ENCODE data around the gene IGSF11.
A peak's percentile ranks its signal among the peaks of the same experiment; 100 is the strongest.
"Not testable (repeated sequence)": the region's sequence is repeated elsewhere in the genome, so short reads cannot be mapped to it uniquely, and the experiment has no call there.

IGSF11 gene

DNA sequence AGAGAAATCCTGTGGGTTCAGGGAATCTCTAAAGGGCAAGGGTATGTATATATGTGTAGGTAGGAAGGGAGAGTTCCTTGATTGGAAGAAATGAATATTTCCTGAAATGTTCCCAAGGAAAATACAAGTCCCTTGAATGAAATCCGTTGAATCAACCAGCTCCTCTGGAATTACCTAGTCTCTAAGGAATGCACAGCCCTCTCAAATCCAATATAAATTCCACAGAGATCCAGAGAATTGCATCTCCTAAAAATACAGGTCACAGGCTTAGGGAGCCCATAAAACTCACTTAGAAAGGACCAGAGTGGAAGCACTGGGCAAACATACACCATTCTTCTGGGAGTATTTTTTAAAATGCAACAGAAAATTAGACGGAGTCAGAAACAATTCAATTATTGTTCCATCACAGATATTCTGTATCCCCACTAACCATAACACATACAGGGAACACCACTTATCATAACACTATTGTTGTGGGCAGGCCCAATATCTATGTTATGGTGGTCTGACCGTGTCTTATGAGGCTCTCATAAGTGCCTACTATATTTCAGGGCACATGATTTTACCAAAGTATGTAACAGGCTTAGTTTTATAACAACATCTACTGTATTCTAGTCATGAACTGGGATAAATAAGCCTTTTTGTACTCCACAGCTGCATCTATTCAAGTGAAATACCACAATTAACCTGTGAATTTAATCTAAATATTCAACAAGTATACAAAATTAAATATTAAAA is 43.7 kb downstream of the IGSF11 start:
- DNase-seq (ENCODE audit: low spot score): peak; percentile 76

DNA sequence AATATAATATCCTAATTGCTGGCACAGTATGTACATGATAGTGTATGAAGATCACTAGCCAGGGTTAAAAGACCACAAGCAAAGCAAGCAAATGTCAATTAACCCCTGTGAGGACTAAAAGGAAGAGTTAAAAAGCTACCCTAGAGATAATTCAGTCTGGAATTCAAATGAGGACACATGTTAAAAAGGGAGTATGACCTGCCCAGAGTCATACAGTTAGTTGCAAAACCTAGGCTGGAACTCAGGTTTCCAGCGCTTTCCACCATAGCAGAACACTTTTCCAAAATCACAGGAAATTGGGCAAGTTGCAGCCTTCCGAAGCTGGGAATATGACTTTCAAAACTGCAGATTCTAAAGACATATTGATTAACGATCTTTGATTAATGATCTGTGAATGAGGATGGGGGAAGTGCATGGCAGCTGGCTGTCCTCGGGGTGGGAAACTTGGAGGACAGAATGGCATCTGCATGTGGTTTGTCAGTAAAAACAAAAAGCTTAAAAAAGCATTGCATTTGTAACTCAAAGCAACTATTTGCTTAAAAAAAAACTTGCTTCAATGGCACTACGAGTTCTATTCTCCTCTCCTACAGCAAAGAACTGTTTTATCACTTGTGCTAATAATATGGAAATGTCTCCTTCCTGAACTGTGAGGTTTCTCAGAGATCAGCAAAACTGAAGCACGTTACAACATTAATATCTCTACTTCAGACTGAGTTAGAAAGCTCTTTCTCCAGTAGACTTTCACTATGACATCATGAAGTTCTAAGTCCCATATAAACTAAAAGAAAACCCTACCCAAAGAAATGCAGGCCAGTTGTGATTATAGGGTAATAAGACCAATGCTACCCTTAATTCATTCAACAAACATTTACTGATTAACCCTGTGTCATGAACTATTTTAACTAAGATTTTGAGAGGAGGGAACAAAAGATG is 46.2 kb downstream of the IGSF11 start:
- no peak for DNase-seq (ENCODE audit: low spot score)

DNA sequence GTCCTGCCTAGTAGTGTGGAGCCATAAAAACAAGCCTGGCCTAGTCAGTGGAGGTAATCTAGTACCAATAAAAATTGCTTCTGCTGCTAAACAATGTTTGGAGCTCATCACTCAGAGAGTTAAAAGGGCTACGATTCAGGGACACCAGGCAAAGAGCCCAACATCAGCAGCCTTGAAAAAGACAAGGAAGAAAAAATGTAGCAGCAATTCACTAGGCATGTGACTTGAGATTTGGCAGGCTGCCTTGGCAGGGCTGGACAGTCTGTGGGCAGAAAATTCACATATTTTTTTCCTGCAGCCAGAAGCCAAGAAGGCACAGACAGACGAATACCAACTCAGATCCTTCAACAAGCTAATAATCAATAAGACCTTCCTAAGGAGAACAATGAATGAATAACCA is 47.2 kb downstream of the IGSF11 start:
- peak; percentile 95 for DNase-seq (ENCODE audit: low spot score)

DNA sequence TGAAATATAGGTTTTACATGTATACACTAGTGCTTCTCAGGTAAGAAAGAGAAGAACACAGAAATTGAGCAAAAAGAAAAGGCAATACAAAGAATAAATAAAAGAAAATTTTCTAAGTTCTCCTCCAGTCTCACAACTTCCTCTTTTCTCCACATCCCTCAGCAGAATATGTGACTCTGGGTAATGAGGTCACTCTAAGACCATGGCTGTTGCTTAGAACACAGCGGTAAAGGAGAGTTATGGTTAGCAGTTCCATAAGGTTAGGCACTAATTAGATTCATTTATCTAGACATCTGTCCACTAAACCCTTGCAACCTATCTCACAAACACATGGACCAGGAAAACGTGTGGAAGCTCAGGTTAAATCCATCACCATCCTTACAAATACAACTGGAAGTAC is 47.9 kb downstream of the IGSF11 start:
- no peak for DNase-seq (ENCODE audit: low spot score)

DNA sequence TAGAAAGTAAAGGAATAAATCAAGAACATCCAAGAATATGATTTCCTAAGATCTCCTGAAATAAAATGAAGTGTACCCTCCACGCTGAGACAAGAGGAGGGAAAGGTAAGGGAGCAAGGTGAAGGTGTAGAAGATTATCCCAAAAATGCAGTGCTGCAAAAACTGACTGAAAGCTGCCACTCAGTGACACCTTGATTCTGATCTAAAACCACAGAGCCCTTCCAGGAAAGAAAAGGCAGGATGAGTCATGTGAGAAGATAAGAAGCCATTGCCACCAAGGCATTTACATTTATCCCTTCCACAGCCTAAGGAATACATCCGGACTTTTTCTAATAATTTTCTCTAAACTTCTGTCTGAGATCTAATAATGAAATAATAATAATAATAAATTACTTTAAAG is 49.9 kb downstream of the IGSF11 start:
- DNase-seq (ENCODE audit: low spot score): no peak

DNA sequence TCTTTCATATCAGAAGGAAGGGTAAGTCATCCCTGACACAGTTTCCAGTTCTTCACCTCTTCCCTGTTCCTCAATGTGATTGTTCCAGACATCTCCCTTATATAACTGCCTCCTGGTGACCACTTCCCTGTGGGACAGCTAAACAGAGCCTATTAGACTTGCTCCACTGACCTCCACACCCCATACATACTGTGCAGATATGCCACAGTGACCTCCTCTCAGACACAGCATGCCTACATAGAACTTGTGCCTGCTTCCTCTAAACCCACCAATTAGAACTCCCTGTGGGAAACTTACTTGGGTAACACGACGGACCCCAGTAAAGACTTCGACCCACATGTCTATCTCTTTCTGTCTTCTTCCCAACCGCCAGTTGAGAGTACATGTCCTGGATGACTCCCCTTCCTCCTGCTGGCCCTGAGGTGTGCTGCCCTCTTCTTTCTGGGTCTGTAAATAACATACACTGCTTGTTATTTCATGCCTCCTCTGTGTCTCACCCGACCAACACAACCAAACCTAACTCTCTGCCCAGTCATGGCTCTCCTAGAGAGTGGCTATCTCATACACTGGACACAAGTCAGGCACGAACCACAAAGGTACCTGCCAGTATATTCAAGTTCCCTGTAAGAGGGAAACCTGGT is 53.0 kb downstream of the IGSF11 start:
- DNase-seq (ENCODE audit: low spot score): no peak

DNA sequence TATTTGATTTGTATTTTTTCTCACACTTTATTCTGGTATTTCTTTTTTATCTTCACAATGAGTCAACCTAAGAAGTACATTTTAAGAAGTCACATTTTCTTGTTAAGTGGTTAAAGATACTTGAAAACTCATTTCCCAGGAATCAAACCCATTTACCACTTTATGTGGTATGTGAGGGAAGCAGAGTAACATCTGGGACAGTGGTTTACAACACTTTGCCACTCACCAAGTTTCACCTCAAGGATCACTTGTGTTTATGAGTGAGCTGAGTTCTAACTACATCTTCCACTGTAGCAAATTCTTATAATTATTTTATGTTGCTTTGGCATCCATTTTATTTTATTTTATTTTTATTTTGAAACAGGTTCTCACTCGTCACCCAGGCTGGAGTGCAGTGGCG is 53.8 kb downstream of the IGSF11 start:
- DNase-seq (ENCODE audit: low spot score): no peak

DNA sequence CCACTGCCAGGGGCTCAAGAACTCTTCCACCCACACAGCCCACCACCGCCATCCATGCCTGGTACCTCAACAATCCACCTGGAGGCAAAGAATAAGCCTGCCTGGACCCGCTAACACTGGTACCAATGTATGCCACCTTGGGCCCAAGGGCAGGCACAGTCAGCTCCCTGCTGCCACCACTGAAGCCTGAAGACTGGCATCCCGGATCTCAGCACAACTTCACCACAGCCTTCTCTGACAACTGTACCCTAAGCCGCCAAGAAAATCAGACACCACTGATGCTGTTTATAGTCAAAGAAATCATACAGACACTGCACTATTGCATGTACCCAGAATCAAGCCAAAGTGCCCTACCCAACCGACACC is 56.3 kb downstream of the IGSF11 start:
- DNase-seq (ENCODE audit: low spot score): no peak

DNA sequence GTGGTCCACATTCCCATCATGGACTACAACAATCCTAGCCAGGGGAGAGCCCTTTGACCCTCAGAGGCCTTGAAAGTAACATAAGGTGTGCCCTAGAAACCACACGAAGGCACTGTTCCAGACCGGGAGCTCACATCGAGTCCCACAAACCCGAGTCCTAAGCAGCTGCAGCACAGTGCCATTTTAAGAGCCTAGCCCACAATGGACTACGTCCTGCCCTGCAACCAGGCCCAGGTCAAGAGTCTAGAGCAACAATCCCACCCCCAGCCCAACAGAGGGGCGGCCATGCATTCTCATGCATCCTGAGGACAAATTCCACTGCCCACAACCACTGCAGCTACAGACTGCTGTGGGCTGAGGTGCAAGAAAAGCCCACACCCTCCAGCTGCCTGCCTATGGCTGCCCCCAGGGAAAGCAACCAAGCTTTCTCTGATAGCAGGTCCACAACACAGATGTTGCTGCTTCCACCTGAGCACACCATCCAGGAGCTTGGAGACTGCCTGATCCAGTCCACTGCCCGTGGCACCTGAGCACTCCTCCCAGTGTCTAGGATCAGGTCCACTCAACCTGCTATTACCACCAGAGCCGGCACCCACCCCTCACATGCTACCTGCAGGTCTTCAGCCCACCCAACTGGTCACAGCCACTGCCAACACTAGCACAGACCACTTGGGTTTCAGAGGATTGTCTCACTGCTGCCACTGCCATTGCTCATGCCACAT is 56.8 kb downstream of the IGSF11 start:
- DNase-seq (ENCODE audit: low spot score): no peak

DNA sequence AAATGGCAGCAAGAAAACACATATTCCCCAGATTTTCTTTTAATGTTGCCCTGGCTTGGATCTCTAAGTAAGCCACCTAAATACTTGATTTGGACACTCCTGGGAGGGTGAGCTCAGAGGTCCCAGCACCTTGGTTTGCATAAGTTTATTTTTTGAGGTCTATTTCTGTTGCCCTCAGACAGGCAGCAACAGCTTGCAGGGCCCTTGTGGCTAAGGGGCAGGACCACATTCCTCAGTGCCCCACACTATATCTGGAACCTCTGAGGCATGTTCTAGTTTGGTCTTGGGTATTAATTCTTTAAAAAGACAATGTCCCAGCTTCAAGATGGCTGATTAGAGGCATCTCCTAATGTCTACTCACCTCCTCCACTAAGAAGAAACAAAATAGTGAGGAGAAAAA is 57.5 kb downstream of the IGSF11 start:
- no peak for DNase-seq (ENCODE audit: low spot score)

DNA sequence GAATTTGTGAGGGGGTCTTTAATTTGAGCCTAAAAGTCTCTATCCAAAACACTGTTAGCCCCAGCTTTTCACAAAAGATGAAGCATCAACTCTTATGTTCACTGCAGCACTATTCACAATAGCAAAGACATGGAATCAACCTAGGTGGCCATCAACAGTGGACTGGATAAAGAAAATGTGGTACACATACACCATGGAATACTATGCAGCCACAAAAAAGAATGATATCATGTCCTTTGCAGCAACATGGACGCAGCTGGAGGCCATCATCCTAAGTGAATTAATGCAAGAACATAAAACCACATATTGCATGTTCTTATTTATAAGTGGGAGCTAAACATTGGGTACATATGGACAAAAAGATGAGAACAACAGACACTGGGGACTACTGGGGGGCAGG is 59.2 kb downstream of the IGSF11 start:
- DNase-seq (ENCODE audit: low spot score): not testable (repeated sequence)

DNA sequence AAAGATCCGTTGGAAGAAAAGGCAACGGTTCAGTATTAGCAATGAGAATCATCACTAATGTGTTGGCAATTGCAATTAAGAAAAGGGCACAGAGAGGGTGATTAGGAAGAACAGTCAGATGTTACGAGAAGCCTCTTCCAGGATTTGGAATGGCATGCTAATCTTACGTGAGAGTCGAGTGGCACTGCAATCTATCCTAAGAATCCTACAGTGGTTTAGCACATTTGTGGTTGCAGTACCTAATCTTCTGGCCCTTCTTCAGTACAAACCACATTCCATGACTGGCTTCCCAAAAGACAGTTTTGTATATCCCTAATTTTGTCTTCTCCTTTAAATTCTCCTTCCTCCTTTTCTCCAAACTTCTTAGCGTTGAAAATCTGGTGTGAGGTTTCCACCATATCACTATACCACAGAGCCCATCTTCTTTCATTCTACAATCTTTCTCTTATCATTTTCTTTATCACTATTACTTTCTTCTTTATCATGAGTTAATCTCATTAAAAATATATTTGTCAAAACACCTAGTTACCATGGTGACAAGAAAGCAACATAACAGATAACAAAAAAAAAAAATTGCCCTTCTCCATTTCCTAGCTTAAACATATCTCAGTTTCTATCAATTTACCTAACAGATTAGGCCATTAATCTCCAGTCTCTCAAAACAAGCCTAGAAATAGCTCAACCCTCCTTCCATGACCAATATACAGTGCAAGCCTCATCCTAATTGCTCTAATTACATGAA is 60.1 kb downstream of the IGSF11 start:
- no peak for DNase-seq (ENCODE audit: low spot score)

DNA sequence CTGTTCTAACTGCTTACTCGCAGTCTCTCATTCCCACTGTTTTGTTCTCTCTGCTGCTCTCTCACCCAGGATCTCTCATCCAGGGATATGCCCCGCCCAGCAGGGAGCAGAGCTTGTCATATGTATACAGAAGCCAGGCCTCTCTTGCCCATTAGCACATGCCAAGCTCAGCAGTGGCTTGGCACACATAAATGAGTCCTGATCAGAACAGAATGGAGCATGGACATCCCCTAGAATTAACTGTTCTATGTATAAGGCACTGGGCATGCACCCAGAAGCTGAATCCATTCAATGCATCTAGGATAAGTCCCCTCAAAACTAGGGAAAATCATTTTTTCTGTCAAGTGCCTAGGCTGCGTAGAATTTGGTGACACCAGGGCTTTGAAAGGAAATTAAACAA is 61.6 kb downstream of the IGSF11 start:
- DNase-seq (ENCODE audit: low spot score): peak; percentile 84

DNA sequence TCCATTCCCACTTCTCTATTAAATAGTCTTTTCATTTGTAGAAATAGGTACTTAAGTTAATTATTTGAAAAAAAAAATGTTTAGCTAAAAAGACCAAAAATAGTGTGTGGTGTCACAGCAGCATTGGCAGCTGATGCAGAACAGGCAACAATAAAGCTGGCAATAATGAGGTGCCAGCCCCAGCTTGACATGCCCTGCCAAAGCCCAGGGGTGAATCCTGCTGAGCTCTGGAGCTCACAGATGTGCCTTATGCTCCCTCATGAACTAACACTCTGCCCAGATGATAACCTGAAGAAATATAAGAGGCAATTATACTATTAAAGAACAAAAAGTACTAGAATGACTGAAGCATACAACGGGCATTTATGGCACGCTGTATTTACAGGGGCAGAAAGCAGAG is 63.8 kb downstream of the IGSF11 start:
- DNase-seq (ENCODE audit: low spot score): peak; percentile 73

DNA sequence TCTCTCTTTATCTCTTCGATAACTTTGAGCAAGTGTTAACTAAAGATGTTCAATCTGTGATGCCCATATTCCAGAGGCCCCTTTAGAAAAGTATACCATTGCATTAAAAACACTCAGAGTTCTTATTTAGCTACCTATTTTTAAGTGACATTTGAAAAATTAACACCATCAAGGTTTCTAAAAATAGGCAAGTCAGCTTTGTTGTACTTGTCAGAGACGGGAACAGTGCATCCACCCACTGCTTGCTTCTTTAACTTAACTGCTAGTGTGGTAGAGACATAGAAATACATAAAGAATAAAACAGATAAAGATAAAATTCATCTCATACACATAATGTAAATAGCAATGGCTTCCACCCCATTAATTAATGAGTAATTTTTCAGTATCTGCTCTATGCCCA is 66.0 kb downstream of the IGSF11 start:
- DNase-seq (ENCODE audit: low spot score): no peak

DNA sequence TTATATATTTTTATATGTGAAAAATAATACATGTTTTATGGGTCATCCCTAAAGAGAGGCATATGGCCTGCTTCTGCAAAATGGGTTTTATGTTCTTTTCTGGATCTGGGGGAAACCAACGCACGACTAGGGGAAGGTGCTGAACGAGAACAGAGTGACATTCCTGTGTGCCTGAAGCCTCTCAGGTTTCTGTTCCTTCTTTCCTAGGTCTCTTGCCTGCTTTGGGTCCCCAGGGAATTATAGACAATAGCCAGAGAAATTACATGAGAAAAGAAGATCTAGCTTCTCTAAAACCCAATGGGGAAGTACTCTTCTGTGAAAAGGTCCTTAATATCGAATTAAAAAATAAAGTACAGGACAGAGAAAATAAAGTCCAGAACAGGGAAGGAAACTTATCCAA is 66.5 kb downstream of the IGSF11 start:
- DNase-seq (ENCODE audit: low spot score): no peak

DNA sequence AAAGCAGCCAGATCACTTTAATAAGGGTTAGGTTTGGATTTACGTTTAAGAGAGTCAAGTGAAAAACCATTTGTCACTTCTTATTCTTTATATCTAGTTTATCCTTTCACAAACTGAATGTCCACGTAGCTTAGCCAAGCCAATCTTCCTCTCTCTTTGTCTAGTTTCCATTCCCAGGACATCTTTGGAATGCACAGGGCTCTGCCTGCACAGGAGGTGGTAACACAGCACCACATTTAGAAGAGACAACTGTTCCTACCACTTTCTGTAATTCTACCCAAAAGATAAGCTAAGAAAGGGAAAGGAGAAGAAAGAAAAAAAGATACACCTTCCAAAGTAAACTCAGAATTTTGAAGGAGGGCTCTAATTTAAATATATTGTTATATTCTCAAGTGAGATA is 67.9 kb downstream of the IGSF11 start:
- no peak for DNase-seq (ENCODE audit: low spot score)

DNA sequence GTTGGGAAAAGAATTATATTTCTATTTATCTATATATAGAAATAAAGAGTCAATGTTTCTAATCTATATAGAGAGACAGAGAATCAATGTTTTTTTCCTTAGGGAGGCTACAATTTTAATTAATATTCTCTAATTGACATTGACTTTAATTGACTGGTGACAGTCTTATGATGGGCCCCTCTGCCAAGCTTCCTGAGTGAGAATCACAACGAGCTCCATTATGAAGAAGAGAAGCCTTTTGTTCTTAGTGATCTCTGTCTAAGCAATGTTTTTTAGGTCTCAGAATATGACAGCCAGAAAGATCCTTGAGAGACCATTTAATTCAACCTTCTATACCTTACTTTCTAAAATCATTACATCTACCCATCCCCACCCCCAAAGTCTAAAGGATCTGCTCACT is 70.9 kb downstream of the IGSF11 start:
- peak; percentile 76 for DNase-seq (ENCODE audit: low spot score)

DNA sequence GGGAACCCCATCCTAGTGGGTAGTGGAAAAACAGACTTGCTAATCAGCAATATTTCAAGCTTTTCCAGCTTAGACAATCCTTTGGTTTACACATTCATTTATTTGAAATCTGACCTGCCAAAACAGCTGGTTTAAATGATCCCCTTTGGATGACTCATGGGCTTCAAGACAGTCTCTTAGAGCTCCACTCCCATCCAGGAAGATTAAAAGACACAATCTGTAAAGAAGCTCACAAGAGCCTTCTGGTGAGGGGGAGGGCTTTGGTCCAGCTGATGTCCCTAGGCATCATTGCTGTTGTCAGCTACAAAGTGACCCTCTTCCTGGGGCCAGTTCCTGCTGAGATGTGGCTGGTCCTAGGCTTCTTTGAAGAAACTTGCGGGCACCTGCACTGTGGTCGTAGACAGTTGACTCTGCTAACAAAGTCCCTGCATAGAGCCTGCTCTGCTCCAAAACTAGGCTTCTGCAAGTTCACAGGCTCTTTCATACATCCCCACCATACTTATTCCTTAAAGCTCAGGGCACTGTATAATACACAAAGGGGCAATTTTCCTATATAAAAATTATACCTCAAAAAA is 73.7 kb downstream of the IGSF11 start:
- DNase-seq (ENCODE audit: low spot score): no peak

DNA sequence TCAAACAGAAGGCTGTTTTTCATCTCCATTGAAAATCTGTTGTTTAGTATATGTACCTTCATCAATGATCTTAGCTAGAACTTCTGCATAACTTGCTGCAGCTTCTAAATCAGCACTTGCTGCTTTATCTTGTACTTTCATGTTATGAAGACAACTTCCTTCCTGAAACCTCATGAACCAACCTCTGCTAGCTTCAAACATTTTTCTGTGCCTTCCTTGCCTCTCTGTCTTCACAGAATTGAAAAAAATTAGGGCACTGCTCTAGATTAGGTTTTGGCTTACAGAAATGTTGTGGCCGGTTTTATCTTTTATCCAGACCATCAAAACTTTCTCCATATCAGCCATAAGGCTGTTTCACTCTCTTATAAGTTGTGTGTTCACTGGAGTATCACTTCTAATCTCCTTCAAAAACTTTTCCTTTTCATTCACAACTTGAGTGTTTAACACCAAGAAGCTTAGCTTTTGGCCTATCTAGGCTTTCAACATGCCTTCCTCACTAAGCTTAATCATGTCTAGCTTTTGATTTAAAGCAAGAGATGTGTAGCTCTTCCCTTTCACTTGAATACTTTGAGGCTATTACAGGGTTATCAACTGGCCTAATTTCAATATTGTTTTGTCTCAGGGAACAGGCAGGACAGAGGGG is 78.6 kb downstream of the IGSF11 start:
- DNase-seq (ENCODE audit: low spot score): no peak

DNA sequence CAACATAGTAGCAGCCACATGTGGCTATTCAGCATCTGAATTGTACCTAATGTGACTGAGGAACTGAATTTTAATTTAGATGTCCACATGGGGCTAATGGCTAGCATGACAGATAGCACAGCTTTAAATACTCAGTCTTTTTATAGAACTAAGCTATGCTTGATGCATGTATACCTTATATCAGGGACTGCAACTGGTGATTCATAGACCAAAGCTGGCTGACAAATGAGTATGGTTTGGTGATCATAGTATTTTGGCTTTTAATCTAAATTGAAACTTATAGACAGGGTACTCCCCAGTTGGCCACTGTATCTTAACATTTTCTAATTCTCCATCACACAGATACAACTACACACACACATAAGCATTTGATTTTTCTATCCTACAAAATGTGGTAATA is 83.6 kb downstream of the IGSF11 start:
- no peak for DNase-seq (ENCODE audit: low spot score)

All from globus pallidus (tissue), 1 donor.